ENCODE measurements around the gene RAD54L.
"Not testable (repeated sequence)": the region's sequence is repeated elsewhere in the genome, so short reads cannot be mapped to it uniquely, and the experiment has no call there.

Gene RAD54L

DNA sequence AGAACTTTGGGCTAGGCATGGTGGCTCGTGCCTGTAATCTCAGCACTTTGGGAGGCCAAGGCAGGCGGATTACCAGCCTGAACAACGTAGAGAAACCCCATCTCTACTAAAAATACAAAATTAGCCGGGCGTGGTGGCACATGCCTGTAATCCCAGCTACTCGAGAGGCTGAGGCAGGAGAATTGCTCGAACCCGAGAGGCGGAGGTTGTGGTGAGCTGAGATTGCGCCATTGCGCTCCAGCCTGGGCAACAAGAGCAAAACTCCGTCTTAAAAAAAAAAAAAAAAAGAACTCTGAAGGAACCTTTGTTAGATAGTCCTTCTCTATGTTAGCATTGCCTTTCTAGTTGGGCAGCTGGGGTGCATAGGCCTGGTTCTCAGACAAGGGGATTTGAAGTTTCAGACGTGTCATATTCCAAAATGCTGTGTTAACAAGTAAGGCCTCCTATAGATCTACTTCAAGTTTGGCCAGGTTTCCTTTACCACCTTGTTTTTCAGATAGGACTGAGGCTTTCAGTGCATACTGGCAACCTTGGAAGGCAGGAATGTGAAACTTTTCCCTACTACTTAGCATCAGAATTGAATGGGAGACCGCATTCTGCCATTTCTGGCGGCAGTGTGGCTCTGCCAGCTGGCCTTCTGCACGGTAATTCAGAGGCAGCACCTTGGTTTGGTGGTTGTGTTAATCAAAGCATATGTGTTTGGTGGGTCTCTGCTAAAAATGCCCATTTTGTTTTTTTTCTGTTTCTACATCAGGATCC lies 62.0 kb downstream of the RAD54L start:
- no peak for DNase-seq
- in situ Hi-C loops (cut with MboI; ENCODE audit: low pct_unique_long_range_greater_than_20kb, low sequenced_read_pairs): no loop called here

DNA sequence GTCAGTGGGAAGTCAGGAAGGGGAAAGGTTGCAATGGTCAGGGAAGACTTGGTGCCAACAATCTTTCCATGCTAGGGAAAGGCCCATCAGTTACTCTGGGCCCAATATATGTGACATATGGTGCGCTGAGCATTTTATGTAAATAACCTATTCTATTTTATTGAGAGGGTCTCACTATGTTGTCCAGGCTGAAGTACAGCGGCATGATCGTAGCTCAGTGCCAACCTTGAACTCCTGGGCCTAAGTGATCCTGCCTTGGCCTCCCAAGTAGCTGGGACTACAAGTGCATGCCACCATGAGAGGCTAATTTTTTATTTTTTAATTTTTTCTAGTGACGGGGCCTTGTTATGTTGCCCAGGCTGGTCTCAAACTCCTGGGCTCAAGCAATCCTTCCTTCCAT lies 62.8 kb downstream of the RAD54L start:
- in situ Hi-C loops (cut with MboI; ENCODE audit: low pct_unique_long_range_greater_than_20kb, low sequenced_read_pairs): no loop called here

DNA sequence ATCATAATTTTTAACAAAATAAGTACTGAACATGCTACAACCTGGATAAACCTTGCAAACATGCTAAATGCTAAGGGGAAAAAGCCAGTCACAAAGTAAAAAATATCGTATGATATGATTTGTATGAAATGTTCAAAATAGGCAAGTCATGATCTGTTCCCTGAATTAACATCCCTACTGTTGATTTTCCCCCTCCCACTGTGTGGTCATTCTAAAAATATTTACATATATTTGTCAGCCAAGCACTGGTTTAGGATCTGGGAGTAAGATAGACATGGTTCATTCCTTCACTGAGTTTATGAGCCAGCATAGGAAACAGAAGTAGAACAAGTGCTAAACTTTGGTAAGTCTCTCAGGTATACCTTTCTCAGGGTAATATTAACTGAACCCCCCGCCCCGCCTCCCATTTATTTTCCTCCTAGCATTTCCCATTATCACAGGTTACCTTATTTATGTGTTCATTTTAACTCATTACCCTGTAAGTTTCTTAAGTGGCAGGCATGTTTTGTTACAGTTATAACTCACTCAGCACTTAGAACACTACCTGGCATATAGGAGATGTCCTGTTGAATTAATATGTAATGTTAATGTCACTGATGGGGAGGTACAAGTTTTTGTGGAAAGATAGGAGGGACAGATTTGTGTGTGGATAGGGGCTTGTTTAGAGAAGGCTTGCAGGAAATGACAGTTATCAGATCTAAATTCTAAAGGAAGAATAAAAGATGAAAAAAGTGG lies 68.3 kb downstream of the RAD54L start:
- in situ Hi-C loops (cut with MboI; ENCODE audit: low pct_unique_long_range_greater_than_20kb, low sequenced_read_pairs): no loop called here
- no peak for DNase-seq

More for the DNA sequence above, 62.8 kb downstream of the RAD54L start:
- DNase-seq: no peak

- in situ Hi-C loops (cut with MboI; ENCODE audit: low pct_unique_long_range_greater_than_20kb, low sequenced_read_pairs): no loop called here
- DNase-seq: no peak
Measured at GRCh38 chr1:46317323-46317722, 69.8 kb downstream of the RAD54L start.

- in situ Hi-C loops (cut with MboI; ENCODE audit: low pct_unique_long_range_greater_than_20kb, low sequenced_read_pairs); DNase-seq: not testable (repeated sequence)
Measured at GRCh38 chr1:46319301-46319700, 71.7 kb downstream of the RAD54L start.

DNA sequence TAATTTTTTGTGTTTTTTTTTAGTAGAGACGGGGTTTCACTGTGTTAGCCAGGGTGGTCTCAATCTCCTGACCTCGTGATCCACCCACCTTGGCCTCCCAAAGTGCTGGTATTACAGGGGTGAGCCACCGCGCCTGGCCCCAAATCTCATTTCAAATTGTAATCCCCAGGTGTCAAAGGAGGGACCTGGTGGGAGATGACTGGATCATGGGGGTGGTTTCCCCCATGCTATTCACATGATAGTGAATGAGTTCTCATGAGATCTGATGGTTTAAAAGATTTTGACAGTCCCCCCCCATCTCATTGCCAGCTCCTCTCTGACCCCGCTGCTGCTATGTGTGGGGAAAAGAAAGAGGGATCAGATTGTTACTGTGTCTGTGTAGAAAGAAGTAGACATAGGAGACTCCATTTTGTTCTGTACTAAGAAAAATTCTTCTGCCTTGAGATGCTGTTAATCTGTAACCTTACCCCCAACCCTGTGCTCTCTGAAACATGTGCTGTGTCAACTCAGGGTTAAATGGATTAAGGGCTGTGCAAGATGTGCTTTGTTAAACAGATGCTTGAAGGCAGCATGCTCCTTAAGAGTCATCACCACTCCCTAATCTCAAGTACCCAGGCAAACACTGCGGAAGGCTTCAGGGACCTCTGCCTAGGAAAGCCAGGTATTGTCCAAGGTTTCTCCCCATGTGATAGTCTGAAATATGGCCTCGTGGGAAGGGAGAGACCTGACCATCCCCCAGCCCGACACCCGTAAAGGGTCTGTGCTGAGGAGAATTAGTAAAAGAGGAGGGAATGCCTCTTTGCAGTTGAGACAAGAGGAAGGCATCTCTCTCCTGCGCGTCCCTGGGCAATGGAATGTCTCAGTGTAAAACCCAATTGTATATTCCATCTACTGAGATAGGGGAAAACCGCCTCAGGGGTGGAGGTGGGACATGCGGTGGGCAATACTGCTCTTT lies 72.7 kb downstream of the RAD54L start:
- DNase-seq; in situ Hi-C loops (cut with MboI; ENCODE audit: low pct_unique_long_range_greater_than_20kb, low sequenced_read_pairs): not testable (repeated sequence)

DNA sequence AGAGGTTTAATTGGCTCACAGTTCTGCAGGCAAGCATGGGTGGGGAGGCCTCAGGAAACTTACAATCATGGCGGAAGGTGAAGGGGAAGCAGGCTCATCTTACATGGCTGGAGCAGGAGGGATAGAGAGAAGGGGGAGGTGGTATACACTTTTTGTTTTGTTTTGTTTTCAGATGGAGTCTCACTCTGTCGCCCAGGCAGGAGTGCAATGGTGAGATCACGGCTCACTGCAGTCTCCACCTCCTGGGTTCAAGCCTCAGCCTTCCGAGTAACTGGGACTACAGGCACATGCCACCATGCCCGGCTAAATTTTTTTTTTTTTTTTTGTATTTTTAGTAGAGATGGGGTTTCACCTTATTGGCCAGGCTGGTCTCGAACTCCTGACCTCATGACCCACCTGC lies 74.6 kb downstream of the RAD54L start:
- DNase-seq; in situ Hi-C loops (cut with MboI; ENCODE audit: low pct_unique_long_range_greater_than_20kb, low sequenced_read_pairs): not testable (repeated sequence)

- DNase-seq; in situ Hi-C loops (cut with MboI; ENCODE audit: low pct_unique_long_range_greater_than_20kb, low sequenced_read_pairs): not testable (repeated sequence)
Measured at GRCh38 chr1:46325285-46326076, 77.9 kb downstream of the RAD54L start.
